ENCODE data around the gene PTPN4.

DNA sequence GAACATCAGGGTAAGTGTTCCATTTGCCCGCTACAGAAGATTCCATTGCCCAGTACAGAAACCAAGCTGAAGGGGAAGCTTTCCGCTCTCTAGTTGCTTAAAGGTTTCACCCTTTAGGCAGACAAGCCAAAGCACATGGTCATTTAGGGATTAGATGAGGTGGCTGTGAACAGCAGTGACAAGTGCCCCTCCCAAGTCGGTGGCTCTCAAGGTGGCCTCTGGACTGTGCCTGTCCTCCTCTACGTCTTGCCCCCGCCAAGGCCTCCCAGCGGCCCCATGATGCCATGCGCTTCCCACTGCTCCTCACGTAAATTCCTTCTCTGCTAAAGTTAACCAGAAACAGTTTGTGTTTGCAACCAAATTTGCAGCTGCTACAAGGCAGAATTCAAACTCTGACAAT lies 24.2 kb upstream of the PTPN4 start:
- TF ChIP-seq, protein P1, sequence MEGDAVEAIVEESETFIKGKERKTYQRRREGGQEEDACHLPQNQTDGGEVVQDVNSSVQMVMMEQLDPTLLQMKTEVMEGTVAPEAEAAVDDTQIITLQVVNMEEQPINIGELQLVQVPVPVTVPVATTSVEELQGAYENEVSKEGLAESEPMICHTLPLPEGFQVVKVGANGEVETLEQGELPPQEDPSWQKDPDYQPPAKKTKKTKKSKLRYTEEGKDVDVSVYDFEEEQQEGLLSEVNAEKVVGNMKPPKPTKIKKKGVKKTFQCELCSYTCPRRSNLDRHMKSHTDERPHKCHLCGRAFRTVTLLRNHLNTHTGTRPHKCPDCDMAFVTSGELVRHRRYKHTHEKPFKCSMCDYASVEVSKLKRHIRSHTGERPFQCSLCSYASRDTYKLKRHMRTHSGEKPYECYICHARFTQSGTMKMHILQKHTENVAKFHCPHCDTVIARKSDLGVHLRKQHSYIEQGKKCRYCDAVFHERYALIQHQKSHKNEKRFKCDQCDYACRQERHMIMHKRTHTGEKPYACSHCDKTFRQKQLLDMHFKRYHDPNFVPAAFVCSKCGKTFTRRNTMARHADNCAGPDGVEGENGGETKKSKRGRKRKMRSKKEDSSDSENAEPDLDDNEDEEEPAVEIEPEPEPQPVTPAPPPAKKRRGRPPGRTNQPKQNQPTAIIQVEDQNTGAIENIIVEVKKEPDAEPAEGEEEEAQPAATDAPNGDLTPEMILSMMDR (IDR thresholded peaks at IDR 0.05): no peak
- TF ChIP-seq POLR2AphosphoS5 (IDR thresholded peaks at IDR 0.05): no peak
